ACHN (cell line): ENCODE measurements around the gene CCNK.
A peak's percentile ranks its signal among the peaks of the same experiment; 100 is the strongest.

Experiments used
- DNase-seq: peaks from one replicate; pipeline ENCODE4 v3.0.0-alpha.2; 2015
- in situ Hi-C: cut with HindIII; loops from 2 replicates; pipeline ENCODE4 v1.10.0; 2017; ENCODE audit warnings: low sequenced_read_pairs, low pct_ligation_motif_present, low pct_unique_long_range_greater_than_20kb

CCNK gene

DNA sequence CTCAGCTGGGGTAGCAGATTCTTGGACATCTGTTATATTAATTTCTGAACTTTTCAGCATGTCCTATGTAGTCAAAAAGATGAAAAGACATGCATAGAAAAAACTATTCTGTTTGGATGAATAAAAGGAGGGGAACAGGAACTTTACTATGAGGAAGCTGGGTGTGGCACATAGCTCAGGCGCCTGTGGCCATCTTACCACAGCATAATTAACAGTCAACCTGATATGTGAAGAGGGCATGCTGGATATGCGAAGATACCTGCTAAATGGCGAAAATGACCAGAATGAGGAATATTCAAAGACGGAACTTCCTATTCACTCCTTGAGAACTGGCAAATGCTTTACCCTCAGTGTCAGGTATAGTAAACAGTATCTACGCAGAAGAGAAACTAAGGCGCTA is 19.0 kb upstream of the CCNK start:
- no peak for DNase-seq
- in situ Hi-C loops = no loop called here

DNA sequence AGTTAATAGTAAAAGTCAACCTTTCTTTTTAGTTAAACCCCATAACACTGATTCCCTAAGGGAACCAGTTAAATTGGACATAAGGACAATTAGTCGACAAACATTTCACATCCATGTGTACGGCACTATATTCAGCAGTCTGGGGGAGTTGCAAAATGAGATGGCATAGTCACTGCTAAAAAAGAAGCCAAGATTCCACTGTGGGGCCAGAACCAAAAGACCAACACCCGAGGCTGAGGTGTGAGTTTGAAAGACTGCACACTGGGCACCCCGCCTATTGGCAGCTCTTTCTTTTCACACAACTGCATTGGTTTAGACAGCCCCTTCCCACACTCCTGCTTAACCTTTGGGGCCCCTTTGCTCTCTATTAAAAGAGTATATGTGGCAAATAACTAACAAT is 17.2 kb upstream of the CCNK start:
- in situ Hi-C loops = no loop called here
- DNase-seq = no peak

- in situ Hi-C loops = no loop called here
- DNase-seq = no peak
Observed at GRCh38 chr14:99465288-99465687, 15.9 kb upstream of the CCNK start.

- peak; percentile 10 for DNase-seq
- in situ Hi-C loops = no loop called here
Observed at GRCh38 chr14:99466758-99467157, 14.5 kb upstream of the CCNK start.

GRCh38 chr14:99467336-99468078 is 13.7 kb upstream of the CCNK start:
- no peak for DNase-seq
- in situ Hi-C loops = no loop called here

DNA sequence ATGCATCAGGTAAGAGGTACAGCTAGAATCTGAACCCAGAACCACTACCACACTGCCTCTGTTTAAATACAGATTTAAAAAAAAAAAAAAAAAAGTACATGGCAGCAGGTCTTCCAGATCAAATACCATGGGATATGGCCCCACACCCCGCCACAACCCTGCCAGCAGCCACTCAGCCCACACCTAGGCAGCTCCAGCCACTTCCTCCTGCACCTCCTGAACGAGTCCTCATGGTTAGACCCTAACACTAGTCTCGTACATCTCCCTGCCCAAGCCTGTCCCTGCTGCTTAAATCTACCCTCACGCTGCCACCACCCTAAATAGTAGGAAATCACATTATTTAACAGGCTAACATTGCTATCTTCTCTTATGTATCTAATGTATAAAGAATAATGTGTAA is 13.1 kb upstream of the CCNK start:
- in situ Hi-C loops = no loop called here
- DNase-seq = no peak

DNA sequence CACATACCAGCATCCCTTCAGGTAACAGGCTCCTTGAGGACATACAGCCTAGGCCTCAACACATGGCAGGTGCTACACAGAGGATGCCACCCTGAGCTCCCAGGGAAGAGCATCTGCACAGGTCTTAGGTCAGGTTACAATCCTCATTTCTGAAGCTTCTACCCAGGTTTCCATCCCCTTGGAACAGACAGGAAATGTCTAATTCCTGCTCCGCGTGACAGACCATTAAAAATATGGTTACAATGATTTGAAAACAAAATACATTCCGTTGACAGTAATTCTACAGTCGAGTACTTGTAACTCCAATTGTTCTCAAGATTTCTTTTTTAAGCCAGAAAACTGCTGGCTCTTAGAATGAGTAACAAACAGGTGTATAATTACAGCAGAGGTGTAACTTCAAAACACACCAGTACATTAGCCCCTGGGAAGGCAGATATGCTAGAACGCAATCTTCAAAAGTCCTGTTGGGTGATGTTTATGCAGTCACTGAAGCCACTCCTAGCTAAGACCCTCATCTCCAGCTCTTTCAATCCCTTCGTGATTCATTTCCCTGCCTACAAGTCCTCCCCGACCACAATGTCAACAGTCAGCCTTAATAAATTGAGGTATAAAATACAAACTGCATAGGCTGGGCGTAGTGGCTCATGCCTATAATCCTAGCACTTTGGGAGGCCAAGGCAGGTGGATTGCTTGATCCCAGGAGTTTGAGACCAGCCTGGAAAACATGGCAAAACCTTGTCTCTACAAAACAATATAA is 12.2 kb upstream of the CCNK start:
- DNase-seq = no peak
- in situ Hi-C loops = no loop called here

- no peak for DNase-seq
- in situ Hi-C loops = no loop called here
Observed at GRCh38 chr14:99471731-99472130, 9.5 kb upstream of the CCNK start.

DNA sequence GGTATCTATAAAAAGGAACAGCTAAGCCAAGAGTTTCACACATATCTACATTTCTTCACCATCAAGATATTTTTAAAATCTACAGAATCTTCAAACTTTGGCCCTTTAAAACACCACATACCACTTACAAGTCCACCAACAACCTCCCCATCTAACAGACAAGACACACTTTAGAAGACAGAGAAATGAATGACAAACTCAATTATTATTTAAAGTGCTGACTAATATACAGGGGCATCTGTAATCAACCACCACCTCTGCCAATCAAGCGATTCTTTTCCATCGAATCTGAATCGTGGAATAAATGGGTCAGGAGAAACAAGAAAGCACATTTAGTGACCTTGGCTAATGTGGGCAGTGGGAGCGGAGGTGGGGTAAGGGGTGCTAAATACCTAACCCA is 8.3 kb upstream of the CCNK start:
- in situ Hi-C loops = no loop called here
- no peak for DNase-seq

DNA sequence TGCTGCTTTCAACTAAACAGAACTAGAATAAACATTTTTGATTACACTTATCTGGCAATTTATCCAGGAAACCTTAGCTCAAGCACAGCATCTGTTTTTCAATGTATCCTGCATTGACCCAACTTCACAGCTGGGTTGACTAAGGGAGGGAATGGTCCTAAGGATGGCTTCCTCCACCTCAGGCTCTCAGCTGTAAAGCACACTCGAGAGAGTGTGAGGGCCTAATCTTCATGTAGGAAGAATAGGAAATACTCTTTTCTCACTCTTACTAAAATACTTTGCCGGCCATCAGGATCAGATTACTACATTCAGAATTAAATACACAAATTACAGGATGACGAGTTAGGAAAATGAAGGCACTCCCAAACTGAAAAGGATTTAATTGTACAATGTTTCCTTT is 7.8 kb upstream of the CCNK start:
- no peak for DNase-seq
- in situ Hi-C loops = no loop called here

GRCh38 chr14:99475179-99475578 is 6.0 kb upstream of the CCNK start:
- in situ Hi-C loops = no loop called here

DNA sequence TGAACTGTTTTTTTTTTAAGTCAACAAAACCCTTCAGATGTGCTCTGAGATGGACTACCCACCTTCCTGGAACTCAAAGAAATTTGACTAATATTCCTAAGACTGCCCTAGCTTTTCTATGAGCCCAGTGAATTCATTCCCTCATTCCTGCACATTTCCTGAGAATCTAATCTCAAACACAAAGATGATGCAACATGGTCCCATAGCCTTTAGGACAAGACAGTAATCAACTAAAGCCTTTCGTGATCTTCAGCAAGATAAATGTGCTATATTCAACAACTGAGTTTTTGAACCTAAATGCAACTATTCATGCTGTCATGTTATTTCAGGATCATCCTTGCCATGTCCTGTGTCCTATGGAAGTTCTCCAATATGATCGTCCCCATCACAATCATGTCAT is 5.5 kb upstream of the CCNK start:
- DNase-seq = no peak
- in situ Hi-C loops = no loop called here

More at GRCh38 chr14:99475179-99475578, 6.0 kb upstream of the CCNK start:
- no peak for DNase-seq

DNA sequence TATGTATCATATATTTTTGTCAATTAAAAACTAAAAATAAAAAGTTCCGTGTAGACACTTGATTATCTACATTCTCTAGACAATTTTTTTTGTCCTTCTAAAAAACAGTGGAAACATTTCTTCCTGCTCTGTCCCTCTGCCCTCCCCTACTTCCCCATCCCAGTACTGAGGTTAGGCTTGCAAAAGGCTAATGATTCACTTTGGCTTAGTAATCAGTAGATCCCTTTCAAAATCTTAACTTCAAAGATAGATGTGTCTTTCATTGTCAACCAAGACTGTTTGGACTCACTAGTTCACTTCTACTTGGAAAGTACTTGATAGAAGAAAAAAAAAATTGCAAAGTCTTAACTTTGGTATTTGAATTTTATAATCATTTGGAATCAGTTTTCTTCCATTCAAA is 4.3 kb upstream of the CCNK start:
- peak; percentile 52 for DNase-seq
- in situ Hi-C loops = no loop called here

GRCh38 chr14:99478128-99478527 is 3.1 kb upstream of the CCNK start:
- no peak for DNase-seq
- in situ Hi-C loops = no loop called here

- DNase-seq = peak; percentile 22
- in situ Hi-C loops = no loop called here
Observed at GRCh38 chr14:99479160-99479905, 1.9 kb upstream of the CCNK start.

- peak; percentile 50 for DNase-seq
- in situ Hi-C loops = no loop called here
Observed at GRCh38 chr14:99479906-99480869, 1.0 kb upstream of the CCNK start, which contains the start of gene SETD3. Gene SETD3, minus strand, starts transcription at chr14:99480859. Its CDS starts 15,054 bp downstream, at chr14:99465805.

DNA sequence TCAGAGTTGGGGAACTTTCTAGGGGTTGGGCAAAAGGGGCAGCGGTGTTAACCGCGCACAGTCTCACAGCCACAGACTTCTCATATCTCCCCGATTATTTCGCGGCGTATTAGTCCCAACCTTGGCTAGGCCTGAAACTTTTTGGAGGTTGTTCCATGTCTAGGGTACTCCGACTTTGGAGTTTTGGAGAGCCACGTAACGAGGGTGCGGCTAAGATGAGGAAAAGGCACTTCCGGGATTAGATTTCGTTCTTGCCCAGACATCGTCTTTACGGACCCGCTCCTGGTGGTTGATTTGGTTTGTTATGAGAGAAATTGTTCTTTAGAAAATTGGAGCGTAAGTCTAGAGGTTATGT is 513 bp downstream of the CCNK start:
- in situ Hi-C loops = no loop called here
- DNase-seq = peak; percentile 45

DNA sequence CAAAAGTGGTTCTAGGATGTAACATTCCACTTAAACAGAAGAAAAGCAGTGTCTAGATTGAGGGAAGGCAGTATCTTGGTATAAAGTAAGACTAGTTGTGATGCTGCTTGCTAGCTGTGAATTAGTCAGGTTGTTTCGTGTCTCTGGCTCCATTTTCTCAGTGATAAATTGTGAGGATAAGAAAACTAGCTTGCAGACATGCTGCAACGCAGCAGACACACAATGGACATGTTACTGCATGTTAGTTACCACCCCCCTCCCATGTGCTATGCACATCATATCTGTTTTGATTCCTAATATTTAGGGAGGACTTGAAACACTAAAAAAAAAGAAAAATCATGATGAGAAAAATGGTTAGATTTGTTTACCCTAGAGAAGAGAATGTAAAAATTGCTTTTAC is 2.9 kb downstream of the CCNK start:
- DNase-seq = no peak
- in situ Hi-C loops = no loop called here
